ENCODE measurements around the gene KCNT1. TPM values are rescaled to one million over a fixed set of nuclear protein-coding genes. Genes with fewer than 3 reads are reported as not detected.

KCNT1 gene
- polyA plus RNA-seq, 4 donors: 0.07 to 0.22 (median 0.14) TPM

DNA sequence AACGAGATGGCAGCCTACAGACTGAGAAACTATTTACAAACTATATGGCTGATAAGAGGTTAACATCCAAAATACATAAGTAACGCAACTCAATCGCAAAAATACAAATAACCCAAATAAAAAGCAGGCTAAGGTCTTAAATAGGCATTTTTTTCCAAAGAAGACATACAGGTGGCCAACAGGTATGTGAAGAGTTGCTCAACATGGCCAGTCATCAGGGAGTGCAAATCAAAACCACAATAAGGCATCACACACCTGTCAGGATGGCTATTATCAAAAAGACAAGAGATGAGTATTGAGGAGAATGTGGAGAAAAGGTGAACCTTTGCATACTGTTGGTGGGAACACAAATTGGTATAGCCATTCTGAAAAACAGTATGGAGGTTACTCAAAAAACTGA is 131.9 kb downstream of the KCNT1 start:
- no peak for DNase-seq (ENCODE audit: low read depth in 4 of 4, low spot score in 3 of 4)

- DNase-seq (ENCODE audit: low read depth in 4 of 4, low spot score in 3 of 4): no peak
These were observed 133.1 kb downstream of the KCNT1 start for GRCh38 chr9:135835131-135835530.

- no peak for DNase-seq (ENCODE audit: low read depth in 4 of 4, low spot score in 3 of 4)
These were observed 137.5 kb downstream of the KCNT1 start for GRCh38 chr9:135839516-135839915.

GRCh38 chr9:135840107-135840506 is 138.1 kb downstream of the KCNT1 start:
- no peak for DNase-seq (ENCODE audit: low read depth in 4 of 4, low spot score in 3 of 4)

DNA sequence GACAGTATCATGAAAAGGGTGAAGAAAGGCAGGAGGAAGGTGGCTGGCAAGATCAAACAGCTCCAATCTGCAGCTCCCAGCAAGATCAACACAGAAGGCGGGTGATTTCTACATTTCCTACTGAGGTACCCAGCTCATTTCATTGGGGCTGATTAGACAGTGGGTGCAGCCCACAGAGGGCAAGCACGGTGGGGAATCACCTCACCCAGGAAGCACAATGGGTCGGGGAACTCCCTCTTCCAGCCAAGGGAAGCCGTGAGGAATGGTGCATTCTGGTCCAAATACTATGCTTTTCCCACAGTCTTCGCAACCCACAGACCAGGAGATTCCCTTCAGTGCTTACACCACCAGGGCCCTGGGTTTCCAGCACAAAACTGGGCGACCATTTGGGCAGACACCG is 138.6 kb downstream of the KCNT1 start:
- no peak for DNase-seq (ENCODE audit: low read depth in 4 of 4, low spot score in 3 of 4)

Other genes with a start within 250 kb of the KCNT1 start
- gene PPP1R26, start 222.4 kb upstream of the KCNT1 start, polyA plus RNA-seq (ENCODE audit: insufficient read length in 4 of 4): 10 to 100 TPM; 12.5 to 38.5 (median 29.9) TPM
- 10 to 100 TPM; 34.8 to 56.7 (median 42.5) TPM for gene MRPS2, start 201.5 kb upstream of the KCNT1 start, polyA plus RNA-seq (ENCODE audit: insufficient read length in 4 of 4)
- not detected for gene LCN1, start 180.7 kb upstream of the KCNT1 start, polyA plus RNA-seq (ENCODE audit: insufficient read length in 4 of 4)
- under 1 TPM in 2 of 4 donors, not detected in 2; 0.29 to 0.33 TPM for gene OBP2A, start 156.1 kb upstream of the KCNT1 start, polyA plus RNA-seq (ENCODE audit: insufficient read length in 4 of 4)
- 1 to 10 TPM in 1 of 4 donors, not detected in 3; 2.6 TPM for gene PAEP, start 140.4 kb upstream of the KCNT1 start, polyA plus RNA-seq (ENCODE audit: insufficient read length in 4 of 4)
- not detected for gene GLT6D1, start 62.6 kb upstream of the KCNT1 start, polyA plus RNA-seq (ENCODE audit: insufficient read length in 4 of 4)
- not detected for gene LCN9, start 38.9 kb upstream of the KCNT1 start, polyA plus RNA-seq (ENCODE audit: insufficient read length in 4 of 4)
- not detected for gene SOHLH1, start 2.7 kb upstream of the KCNT1 start, polyA plus RNA-seq (ENCODE audit: insufficient read length in 4 of 4)
- gene CAMSAP1, start 205.4 kb downstream of the KCNT1 start, polyA plus RNA-seq (ENCODE audit: insufficient read length in 4 of 4): 10 to 100 TPM; 23.2 to 27.7 (median 24.5) TPM